ENCODE measurements around the gene CIB4. TPM values are rescaled to one million over a fixed set of nuclear protein-coding genes. Genes with fewer than 3 reads are reported as not detected.

Gene CIB4
- total RNA-seq, 1 experiment from 2014 or later: not detected

DNA sequence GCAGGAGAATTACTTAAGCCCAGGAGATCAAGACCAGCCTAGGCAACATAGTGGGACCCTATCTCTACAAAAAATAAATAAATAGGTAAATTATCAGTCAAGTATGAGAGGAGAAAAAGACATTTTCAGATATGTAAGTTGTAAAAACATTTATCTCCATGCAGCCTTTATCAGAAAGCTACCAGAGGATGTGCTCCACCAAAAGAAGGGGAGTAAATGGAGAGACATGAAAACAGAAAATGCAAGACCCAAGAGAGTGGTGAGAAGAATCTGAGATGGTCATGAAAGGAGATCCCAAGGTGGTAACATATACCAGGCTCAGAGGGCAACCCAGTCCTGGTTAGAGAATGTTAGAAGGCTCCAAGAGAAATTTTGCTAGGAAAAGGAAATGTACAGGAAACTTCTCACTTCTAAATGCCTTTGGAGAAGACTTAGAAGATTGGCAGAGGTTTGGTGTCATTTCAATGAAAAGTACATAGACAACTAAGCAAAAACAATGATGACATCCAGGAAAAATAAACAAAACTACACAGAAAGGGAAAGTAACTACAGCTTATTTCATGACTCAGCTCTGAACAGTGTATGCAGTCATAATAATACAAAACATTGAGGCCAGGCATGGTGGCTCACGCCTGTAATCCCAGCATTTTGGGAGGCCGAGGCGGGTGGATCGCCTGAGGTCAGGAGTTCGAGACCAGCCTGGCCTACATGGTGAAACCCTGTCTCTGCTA, 19.5 kb downstream of the CIB4 start:
- POLR2A ChIA-PET (ENCODE audit: low non-redundant PET): no interaction called here

DNA sequence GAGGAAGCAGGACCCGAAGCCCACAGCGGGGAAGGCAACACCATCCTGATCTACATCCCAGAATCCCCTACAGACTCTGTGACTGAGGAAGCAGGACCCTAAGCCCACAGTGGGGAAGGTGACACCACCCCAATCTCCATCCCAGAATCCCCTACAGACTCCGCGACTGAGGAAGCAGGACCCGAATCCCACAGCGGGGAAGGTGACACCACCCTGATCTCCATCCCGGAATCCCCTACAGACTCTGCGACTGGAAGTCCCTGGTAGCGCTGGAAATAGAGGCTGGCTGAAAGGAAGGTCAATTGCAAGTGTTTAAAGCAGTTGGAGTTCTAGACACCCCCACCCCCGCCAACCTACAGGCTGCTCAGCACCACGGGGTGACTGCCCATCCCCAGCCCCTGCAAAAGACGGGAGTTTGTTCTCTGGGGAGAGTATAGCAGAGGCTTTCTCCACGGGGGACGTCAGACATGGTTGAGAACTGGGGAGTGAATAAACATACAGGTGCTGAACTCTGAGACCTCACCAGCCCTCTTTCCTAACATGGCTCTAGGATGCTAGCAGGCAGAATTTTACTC, 21.0 kb downstream of the CIB4 start:
- no peaks in the 10 kb centered on the region for H3K36me3 ChIP-seq (ENCODE audit: insufficient read depth, low read length, poor library complexity, severe bottlenecking)
- H3K27me3 ChIP-seq (replicated peaks; ENCODE audit: insufficient read depth, low read depth, low read length, poor library complexity): no peaks in the 10 kb centered on the region
- ChIA-PET CTCF (no interaction called here), POLR2A (ENCODE audit: low non-redundant PET) (no interaction called here)
- intact Hi-C loops (cut with micrococcal nuclease; ENCODE audit: unreplicated experiment): no loop called here
- TF ChIP-seq EZH2 (IDR thresholded peaks at IDR 0.05; ENCODE audit: borderline replicate concordance, low read depth, low read length, poor library complexity, severe bottlenecking): no peak
- TF ChIP-seq CTCF (conservative IDR thresholded peaks at IDR 0.05; ENCODE audit: low read depth, low read length): no peak
- H3K4me1 ChIP-seq (ENCODE audit: insufficient read depth, low read length, poor library complexity, severe bottlenecking): no peaks in the 10 kb centered on the region
- no peaks in the 10 kb centered on the region for H3K9me3 ChIP-seq (ENCODE audit: low read depth, low read length, poor library complexity, severe bottlenecking)
- no TSS peak for BruUV-seq (replicated peaks)
- H3K27ac ChIP-seq (ENCODE audit: low read depth, low read length, poor library complexity, severe bottlenecking): no peak overlapping the region
- no peak for DNase-seq (ENCODE audit: low spot score)
- no peak overlapping the region for H3K4me3 ChIP-seq (ENCODE audit: low read depth, low read length, poor library complexity, severe bottlenecking)

More for the DNA sequence above, 19.5 kb downstream of the CIB4 start:
- H3K27ac ChIP-seq (ENCODE audit: low read depth, low read length, poor library complexity, severe bottlenecking): no peak overlapping the region
- H3K9me3 ChIP-seq (ENCODE audit: low read depth, low read length, poor library complexity, severe bottlenecking): no peaks in the 10 kb centered on the region
- no TSS peak for BruUV-seq (replicated peaks)
- H3K36me3 ChIP-seq (ENCODE audit: insufficient read depth, low read length, poor library complexity, severe bottlenecking): no peaks in the 10 kb centered on the region
- TF ChIP-seq CTCF (conservative IDR thresholded peaks at IDR 0.05; ENCODE audit: low read depth, low read length): no peak
- TF ChIP-seq EZH2 (IDR thresholded peaks at IDR 0.05; ENCODE audit: borderline replicate concordance, low read depth, low read length, poor library complexity, severe bottlenecking): no peak
- no peak overlapping the region for H3K4me3 ChIP-seq (ENCODE audit: low read depth, low read length, poor library complexity, severe bottlenecking)
- no peak for DNase-seq (ENCODE audit: low spot score)
- CTCF ChIA-PET: no interaction called here
- no peaks in the 10 kb centered on the region for H3K4me1 ChIP-seq (ENCODE audit: insufficient read depth, low read length, poor library complexity, severe bottlenecking)
- no peaks in the 10 kb centered on the region for H3K27me3 ChIP-seq (replicated peaks; ENCODE audit: insufficient read depth, low read depth, low read length, poor library complexity)
- intact Hi-C loops (cut with micrococcal nuclease; ENCODE audit: unreplicated experiment): no loop called here

DNA sequence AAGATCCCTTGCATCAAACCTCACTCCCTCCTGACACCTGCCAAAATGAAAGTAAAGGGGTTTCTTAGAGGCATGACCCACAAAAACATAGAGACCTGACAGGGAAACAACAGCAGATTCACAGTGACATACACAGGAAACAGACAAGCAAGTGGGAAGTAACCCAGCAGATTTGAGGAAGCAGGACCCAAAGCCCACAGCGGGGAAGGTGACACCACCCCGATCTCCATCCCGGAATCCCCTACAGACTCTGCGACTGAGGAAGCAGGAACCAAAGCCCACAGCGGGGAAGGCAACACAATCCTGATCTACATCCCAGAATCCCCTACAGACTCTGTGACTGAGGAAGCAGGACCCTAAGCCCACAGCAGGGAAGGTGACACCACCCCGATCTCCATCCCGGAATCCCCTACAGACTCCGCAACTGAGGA, 21.6 kb downstream of the CIB4 start:
- H3K27me3 ChIP-seq (replicated peaks; ENCODE audit: insufficient read depth, low read depth, low read length, poor library complexity): no peaks in the 10 kb centered on the region
- DNase-seq (ENCODE audit: low spot score): no peak
- TF ChIP-seq CTCF (conservative IDR thresholded peaks at IDR 0.05; ENCODE audit: low read depth, low read length) (no peak), EZH2 (IDR thresholded peaks at IDR 0.05; ENCODE audit: borderline replicate concordance, low read depth, low read length, poor library complexity, severe bottlenecking) (no peak)
- no peaks in the 10 kb centered on the region for H3K36me3 ChIP-seq (ENCODE audit: insufficient read depth, low read length, poor library complexity, severe bottlenecking)
- H3K4me1 ChIP-seq (ENCODE audit: insufficient read depth, low read length, poor library complexity, severe bottlenecking): no peaks in the 10 kb centered on the region
- H3K27ac ChIP-seq (ENCODE audit: low read depth, low read length, poor library complexity, severe bottlenecking): no peak overlapping the region
- ChIA-PET CTCF (no interaction called here), POLR2A (ENCODE audit: low non-redundant PET) (no interaction called here)
- H3K4me3 ChIP-seq (ENCODE audit: low read depth, low read length, poor library complexity, severe bottlenecking): no peak overlapping the region
- intact Hi-C loops (cut with micrococcal nuclease; ENCODE audit: unreplicated experiment): no loop called here
- no peaks in the 10 kb centered on the region for H3K9me3 ChIP-seq (ENCODE audit: low read depth, low read length, poor library complexity, severe bottlenecking)
- BruUV-seq (replicated peaks): no TSS peak
